HG03103 (cell line): ENCODE measurements around the gene FGF18.

Source experiments
- ATAC-seq: cut with Tn5 transposase; IDR thresholded peaks from one replicate; pipeline ENCODE4 v1.9.1; 2021; ENCODE audit warnings: low read depth; ENCODE audit not compliant: unreplicated experiment

The FGF18 gene

GRCh38 chr5:171436804-171437285, 17.4 kb downstream of the FGF18 start:
- no peak for ATAC-seq

GRCh38 chr5:171437286-171437821, 17.9 kb downstream of the FGF18 start:
- no peak for ATAC-seq

GRCh38 chr5:171438738-171439137, 19.3 kb downstream of the FGF18 start:
- no peak for ATAC-seq

GRCh38 chr5:171441246-171441791, 21.9 kb downstream of the FGF18 start:
- no peak for ATAC-seq

- no peak for ATAC-seq
Observed at GRCh38 chr5:171442287-171443042, 23.0 kb downstream of the FGF18 start.

- no peak for ATAC-seq
Observed at GRCh38 chr5:171444582-171444981, 25.1 kb downstream of the FGF18 start.

- ATAC-seq = no peak
Observed at GRCh38 chr5:171445644-171446516, 26.4 kb downstream of the FGF18 start.

- no peak for ATAC-seq
Observed at GRCh38 chr5:171447226-171447625, 27.8 kb downstream of the FGF18 start.

- ATAC-seq = no peak
Observed at GRCh38 chr5:171449426-171449825, 30.0 kb downstream of the FGF18 start.

GRCh38 chr5:171450423-171451331, 31.2 kb downstream of the FGF18 start:
- ATAC-seq = no peak

GRCh38 chr5:171451421-171451820, 32.0 kb downstream of the FGF18 start:
- no peak for ATAC-seq

- no peak for ATAC-seq
Observed at GRCh38 chr5:171453056-171453725, 33.7 kb downstream of the FGF18 start.

GRCh38 chr5:171453988-171454387, 34.5 kb downstream of the FGF18 start:
- ATAC-seq = no peak

GRCh38 chr5:171454549-171454948, 35.1 kb downstream of the FGF18 start:
- ATAC-seq = no peak

GRCh38 chr5:171455522-171455921, 36.1 kb downstream of the FGF18 start:
- ATAC-seq = no peak

GRCh38 chr5:171457208-171457981, 37.9 kb downstream of the FGF18 start:
- no peak for ATAC-seq

- no peak for ATAC-seq
Observed at GRCh38 chr5:171459839-171460238, 40.4 kb downstream of the FGF18 start.

GRCh38 chr5:171462136-171462927, 42.9 kb downstream of the FGF18 start:
- ATAC-seq = no peak
